ENCODE measurements around the gene SLC27A1. TPM values are rescaled to one million over a fixed set of nuclear protein-coding genes. Genes with fewer than 3 reads are reported as not detected.

The SLC27A1 gene
- total and polyA plus RNA-seq, 4 donors: 15.6 to 47.5 (median 28.1) TPM

GRCh38 chr19:17436874-17437267 lies 33.5 kb upstream of the SLC27A1 start:
- WGBS (ENCODE audit: insufficient coverage): 56% methylated on average over 1 of the region's 7 CpGs
- H3K27ac ChIP-seq (ENCODE audit: low read depth, low read length): no peak overlapping the region

GRCh38 chr19:17441241-17442021 lies 28.9 kb upstream of the SLC27A1 start:
- Histone ChIP-seq H3K4me1 (ENCODE audit: control insufficient read depth, insufficient read depth, low read length) (no peaks in the 10 kb centered on the region), H3K9me3 (ENCODE audit: control insufficient read depth, insufficient read depth, low read length) (no peaks in the 10 kb centered on the region), H3K4me3 (ENCODE audit: low read depth, low read length) (no peak overlapping the region), H3K27me3 (ENCODE audit: control insufficient read depth, insufficient read depth, low read length) (no peaks in the 10 kb centered on the region), H3K27ac (ENCODE audit: low read depth, low read length) (no peak overlapping the region), H3K36me3 (ENCODE audit: control insufficient read depth, insufficient read depth, low read length) (peaks cover 6% of the 10 kb centered on the region)
- 37% methylated on average over 6 of the region's 8 CpGs for WGBS (ENCODE audit: insufficient coverage)
- DNase-seq (ENCODE audit: low read depth in 4 of 6, low spot score in 6 of 6): peak in 2 of 6 donors; percentile 14 to 46

More at GRCh38 chr19:17436874-17437267, 33.5 kb upstream of the SLC27A1 start:
- H3K36me3 ChIP-seq (ENCODE audit: control insufficient read depth, insufficient read depth, low read length): peaks cover 21% of the 10 kb centered on the region
- H3K27me3 ChIP-seq (ENCODE audit: control insufficient read depth, insufficient read depth, low read length): no peaks in the 10 kb centered on the region
- H3K4me1 ChIP-seq (ENCODE audit: control insufficient read depth, insufficient read depth, low read length): no peaks in the 10 kb centered on the region
- H3K9me3 ChIP-seq (ENCODE audit: control insufficient read depth, insufficient read depth, low read length): no peaks in the 10 kb centered on the region
- H3K4me3 ChIP-seq (ENCODE audit: low read depth, low read length): no peak overlapping the region
- no peak for DNase-seq (ENCODE audit: low read depth in 4 of 6, low spot score in 6 of 6)

- Histone ChIP-seq H3K9me3 (ENCODE audit: control insufficient read depth, insufficient read depth, low read length) (no peaks in the 10 kb centered on the region), H3K27me3 (ENCODE audit: control insufficient read depth, insufficient read depth, low read length) (peaks cover 9% of the 10 kb centered on the region), H3K27ac (ENCODE audit: low read depth, low read length) (no peak overlapping the region), H3K4me3 (ENCODE audit: low read depth, low read length) (no peak overlapping the region), H3K36me3 (ENCODE audit: control insufficient read depth, insufficient read depth, low read length) (no peaks in the 10 kb centered on the region), H3K4me1 (ENCODE audit: control insufficient read depth, insufficient read depth, low read length) (peaks cover 10% of the 10 kb centered on the region)
- 95% methylated on average over 1 of the region's 1 CpG for WGBS (ENCODE audit: insufficient coverage)
- no peak for DNase-seq (ENCODE audit: low read depth in 4 of 6, low spot score in 6 of 6)
These were observed 24.7 kb upstream of the SLC27A1 start for GRCh38 chr19:17445526-17446165.

- H3K9me3 ChIP-seq (ENCODE audit: control insufficient read depth, insufficient read depth, low read length): no peaks in the 10 kb centered on the region
- H3K27ac ChIP-seq (ENCODE audit: low read depth, low read length): no peak overlapping the region
- peaks cover 9% of the 10 kb centered on the region for H3K27me3 ChIP-seq (ENCODE audit: control insufficient read depth, insufficient read depth, low read length)
- 36% methylated on average over 5 of the region's 5 CpGs for WGBS (ENCODE audit: insufficient coverage)
- no peaks in the 10 kb centered on the region for H3K36me3 ChIP-seq (ENCODE audit: control insufficient read depth, insufficient read depth, low read length)
- peak overlapping the region; percentile 13 for H3K4me3 ChIP-seq (ENCODE audit: low read depth, low read length)
- DNase-seq (ENCODE audit: low read depth in 4 of 6, low spot score in 6 of 6): no peak
- peaks cover 10% of the 10 kb centered on the region for H3K4me1 ChIP-seq (ENCODE audit: control insufficient read depth, insufficient read depth, low read length)
These were observed 22.6 kb upstream of the SLC27A1 start for GRCh38 chr19:17447704-17448130.

GRCh38 chr19:17448131-17448967 lies 22.0 kb upstream of the SLC27A1 start, which contains the start of gene TMEM221:
TSS of gene TMEM221 (minus strand) at chr19:17448668. CDS start at chr19:17448462, 206 bp downstream.
- Histone ChIP-seq H3K9me3 (ENCODE audit: control insufficient read depth, insufficient read depth, low read length) (no peaks in the 10 kb centered on the region), H3K4me1 (ENCODE audit: control insufficient read depth, insufficient read depth, low read length) (peaks cover 14% of the 10 kb centered on the region), H3K27ac (ENCODE audit: low read depth, low read length) (no peak within 1 kb of the TSS), H3K4me3 (ENCODE audit: low read depth, low read length) (peak within 1 kb of the TSS; percentile 31), H3K27me3 (ENCODE audit: control insufficient read depth, insufficient read depth, low read length) (peaks cover 11% of the 10 kb centered on the region), H3K36me3 (ENCODE audit: control insufficient read depth, insufficient read depth, low read length) (no peaks in the 10 kb centered on the region)
- 2% methylated on average over 77 of the region's 81 CpGs for WGBS (ENCODE audit: insufficient coverage)
- DNase-seq (ENCODE audit: low read depth in 4 of 6, low spot score in 6 of 6): peak in 1 of 6 donors; percentile 66

GRCh38 chr19:17450264-17451075 lies 19.9 kb upstream of the SLC27A1 start:
- no peak for DNase-seq (ENCODE audit: low read depth in 4 of 6, low spot score in 6 of 6)
- no peak overlapping the region for H3K27ac ChIP-seq (ENCODE audit: low read depth, low read length)
- no peaks in the 10 kb centered on the region for H3K36me3 ChIP-seq (ENCODE audit: control insufficient read depth, insufficient read depth, low read length)
- WGBS (ENCODE audit: insufficient coverage): 66% methylated on average over 7 of the region's 8 CpGs
- H3K4me1 ChIP-seq (ENCODE audit: control insufficient read depth, insufficient read depth, low read length): peaks cover 24% of the 10 kb centered on the region
- no peaks in the 10 kb centered on the region for H3K9me3 ChIP-seq (ENCODE audit: control insufficient read depth, insufficient read depth, low read length)
- peaks cover 30% of the 10 kb centered on the region for H3K27me3 ChIP-seq (ENCODE audit: control insufficient read depth, insufficient read depth, low read length)
- H3K4me3 ChIP-seq (ENCODE audit: low read depth, low read length): no peak overlapping the region

- 67% methylated on average over 1 of the region's 4 CpGs for WGBS (ENCODE audit: insufficient coverage)
- no peaks in the 10 kb centered on the region for H3K36me3 ChIP-seq (ENCODE audit: control insufficient read depth, insufficient read depth, low read length)
- no peak overlapping the region for H3K27ac ChIP-seq (ENCODE audit: low read depth, low read length)
- peaks cover 43% of the 10 kb centered on the region for H3K27me3 ChIP-seq (ENCODE audit: control insufficient read depth, insufficient read depth, low read length)
- H3K9me3 ChIP-seq (ENCODE audit: control insufficient read depth, insufficient read depth, low read length): no peaks in the 10 kb centered on the region
- no peak for DNase-seq (ENCODE audit: low read depth in 4 of 6, low spot score in 6 of 6)
- no peak overlapping the region for H3K4me3 ChIP-seq (ENCODE audit: low read depth, low read length)
- peaks cover 30% of the 10 kb centered on the region for H3K4me1 ChIP-seq (ENCODE audit: control insufficient read depth, insufficient read depth, low read length)
These were observed 18.5 kb upstream of the SLC27A1 start for GRCh38 chr19:17451820-17452219.

- Histone ChIP-seq H3K27me3 (ENCODE audit: control insufficient read depth, insufficient read depth, low read length) (peaks cover 55% of the 10 kb centered on the region), H3K27ac (ENCODE audit: low read depth, low read length) (no peak overlapping the region), H3K9me3 (ENCODE audit: control insufficient read depth, insufficient read depth, low read length) (no peaks in the 10 kb centered on the region), H3K4me1 (ENCODE audit: control insufficient read depth, insufficient read depth, low read length) (peaks cover 20% of the 10 kb centered on the region), H3K4me3 (ENCODE audit: low read depth, low read length) (no peak overlapping the region), H3K36me3 (ENCODE audit: control insufficient read depth, insufficient read depth, low read length) (no peaks in the 10 kb centered on the region)
- no peak for DNase-seq (ENCODE audit: low read depth in 4 of 6, low spot score in 6 of 6)
- WGBS (ENCODE audit: insufficient coverage): 2% methylated on average over 11 of the region's 13 CpGs
These were observed 15.7 kb upstream of the SLC27A1 start for GRCh38 chr19:17454576-17455071.

All from spinal cord (tissue), 10 donors.